Liver (tissue), 9 donors: ENCODE measurements around the gene RAB44. TPM values are rescaled to one million over a fixed set of nuclear protein-coding genes. Genes with fewer than 3 reads are reported as not detected.

Experiments
- DNase-seq: peaks from one replicate; pipeline ENCODE4 v3.0.0-alpha.2; 2017; ENCODE audit warnings: low spot score
- H3K27ac ChIP-seq, 2 donors: one replicate each; pipeline ENCODE4 v1.7.0; 2013; ENCODE audit warnings: inconsistent platforms in 2 of 2, low read length in 2 of 2, control low read depth in 1 of 2, low read depth in 1 of 2, mild to moderate bottlenecking in 1 of 2
- H3K27me3 ChIP-seq, 4 donors: one replicate each; pipeline versions ENCODE4 v1.6.1 to v1.7.0; 2013; ENCODE audit warnings: low read length in 3 of 4, inconsistent platforms in 1 of 4, mild to moderate bottlenecking in 1 of 4, moderate library complexity in 1 of 4; ENCODE audit not compliant: control insufficient read depth in 4 of 4, insufficient read depth in 4 of 4
- H3K36me3 ChIP-seq, 4 donors: one replicate each; pipeline versions ENCODE4 v1.6.1 to v1.7.0; 2013; ENCODE audit warnings: low read length in 3 of 4, mild to moderate bottlenecking in 3 of 4, low read depth in 1 of 4, moderate library complexity in 1 of 4; ENCODE audit not compliant: control insufficient read depth in 4 of 4, insufficient read depth in 3 of 4
- H3K4me1 ChIP-seq, 4 donors: one replicate each; pipeline versions ENCODE4 v1.6.1 to v1.7.0; 2013; ENCODE audit warnings: low read length in 3 of 4, mild to moderate bottlenecking in 3 of 4, moderate library complexity in 1 of 4; ENCODE audit not compliant: control insufficient read depth in 4 of 4, insufficient read depth in 4 of 4
- H3K4me3 ChIP-seq, 3 donors: one replicate each; pipeline versions ENCODE4 v1.6.1 to v1.7.0; 2013; ENCODE audit warnings: low read length in 3 of 3, control low read depth in 1 of 3, low read depth in 1 of 3, mild to moderate bottlenecking in 1 of 3
- H3K9ac ChIP-seq, 2 donors: one replicate each; pipeline ENCODE4 v1.7.0; 2013; ENCODE audit warnings: low read length in 2 of 2, mild to moderate bottlenecking in 2 of 2, moderate library complexity in 2 of 2, control low read depth in 1 of 2, low read depth in 1 of 2
- H3K9me3 ChIP-seq, 4 donors: one replicate each; pipeline versions ENCODE4 v1.6.1 to v1.7.0; 2013; ENCODE audit warnings: low read length in 3 of 4; ENCODE audit not compliant: control insufficient read depth in 4 of 4
- ATF3 ChIP-seq: IDR thresholded peaks from 2 replicates; pipeline ENCODE4 v1.6.1; 2016; ENCODE audit warnings: antibody characterized with exemption
- EGR1 ChIP-seq, 2 donors: IDR thresholded peaks; 2 replicates each; pipeline ENCODE4 v1.6.1; 2016 to 2018; ENCODE audit warnings: antibody characterized with exemption in 2 of 2, low read depth in 2 of 2
- FOXA1 ChIP-seq: IDR thresholded peaks from 2 replicates; pipeline ENCODE4 v1.6.1; 2016; ENCODE audit warnings: antibody characterized with exemption
- FOXA2 ChIP-seq: IDR thresholded peaks from 2 replicates; pipeline ENCODE4 v1.6.1; 2016; ENCODE audit warnings: antibody characterized with exemption
- GABPA ChIP-seq, 2 donors: IDR thresholded peaks in 1 of 2; conservative IDR thresholded peaks in 1 of 2; 2 replicates each; pipeline ENCODE4 v1.6.1; 2016; ENCODE audit warnings: antibody characterized with exemption in 2 of 2, mild to moderate bottlenecking in 1 of 2, moderate library complexity in 1 of 2
- HNF4A ChIP-seq, 2 donors: conservative IDR thresholded peaks; 2 replicates each; pipeline ENCODE4 v1.6.1; 2016; ENCODE audit warnings: antibody characterized with exemption in 2 of 2, mild to moderate bottlenecking in 2 of 2
- HNF4G ChIP-seq: IDR thresholded peaks from 2 replicates; pipeline ENCODE4 v1.6.1; 2016; ENCODE audit warnings: antibody characterized with exemption
- JUND ChIP-seq, 2 donors: IDR thresholded peaks; 2 replicates each; pipeline ENCODE4 v1.6.1; 2016; ENCODE audit warnings: antibody characterized with exemption in 2 of 2
- MAX ChIP-seq: IDR thresholded peaks from 2 replicates; pipeline ENCODE4 v1.6.1; 2016; ENCODE audit warnings: antibody characterized with exemption
- NR2F2 ChIP-seq: IDR thresholded peaks from 2 replicates; pipeline ENCODE4 v1.6.1; 2016; ENCODE audit warnings: antibody characterized with exemption
- RAD21 ChIP-seq, 2 donors: IDR thresholded peaks; 2 replicates each; pipeline ENCODE4 v1.6.1; 2016; ENCODE audit warnings: antibody characterized with exemption in 2 of 2, mild to moderate bottlenecking in 2 of 2
- RXRA ChIP-seq, 2 donors: IDR thresholded peaks; 2 replicates each; pipeline ENCODE4 v1.6.1; 2017 to 2018; ENCODE audit warnings: antibody characterized with exemption in 2 of 2, mild to moderate bottlenecking in 1 of 2
- SP1 ChIP-seq: IDR thresholded peaks from 2 replicates; pipeline ENCODE4 v1.6.1; 2018; ENCODE audit warnings: antibody characterized with exemption, mild to moderate bottlenecking
- TAF1 ChIP-seq: conservative IDR thresholded peaks from 2 replicates; pipeline ENCODE4 v1.6.1; 2016; ENCODE audit warnings: antibody characterized with exemption, mild to moderate bottlenecking
- YY1 ChIP-seq: IDR thresholded peaks from 2 replicates; pipeline ENCODE4 v1.6.1; 2016; ENCODE audit warnings: antibody characterized with exemption, mild to moderate bottlenecking
- ZBTB33 ChIP-seq: IDR thresholded peaks from 2 replicates; pipeline ENCODE4 v1.6.1; 2016; ENCODE audit warnings: antibody characterized with exemption
- WGBS: extraction: QIAGEN DNeasy Blood & Tissue Kit; methylation state at CpG from one replicate; pipeline ENCODE4 v1.1.7; 2013; 5-methylcytosine and 5-hydroxymethylcytosine counted together
- polyA plus RNA-seq, 2 donors: library from polyadenylated mRNA; stranded (reverse) in 1 of 2; unstranded in 1 of 2; fragments of 200-250 nt in 1 of 2; fragments of >200 nt in 1 of 2; fragmentation: Nextera tagmentation in 1 of 2; extraction: Ambion mirVana in 1 of 2; gene quantifications; one replicate each; pipeline versions ENCODE4 v1.2.1 to v1.2.3, GENCODE V29; 2013 to 2015
- total RNA-seq, 2 donors: library from RNA; depleted of rRNA; stranded (reverse); fragments of >200 nt; gene quantifications; one replicate each; pipeline ENCODE4 v1.2.3, GENCODE V29; 2014
- TF ChIP-seq, protein P1 (sequence below): IDR thresholded peaks from 2 replicates; pipeline ENCODE4 v1.6.1; 2016; ENCODE audit warnings: antibody characterized with exemption, mild to moderate bottlenecking
- TF ChIP-seq, protein P2 (sequence below): fragments of 150-350 bp; IDR thresholded peaks from 2 replicates; pipeline ENCODE4 v1.5.1; 2017; ENCODE audit warnings: improper control_type of control experiment, low read depth, low read length; ENCODE audit not compliant: missing input control
- donor health status: healthy.
- donor health status: healthy.
- donor health status: healthy.
- donor health status: healthy.
- donor health status: healthy.

RAB44 gene
- total and polyA plus RNA-seq, 4 donors = 0.02 to 1.3 (median 0.08) TPM; not detected in 1

- TF ChIP-seq, protein P1, sequence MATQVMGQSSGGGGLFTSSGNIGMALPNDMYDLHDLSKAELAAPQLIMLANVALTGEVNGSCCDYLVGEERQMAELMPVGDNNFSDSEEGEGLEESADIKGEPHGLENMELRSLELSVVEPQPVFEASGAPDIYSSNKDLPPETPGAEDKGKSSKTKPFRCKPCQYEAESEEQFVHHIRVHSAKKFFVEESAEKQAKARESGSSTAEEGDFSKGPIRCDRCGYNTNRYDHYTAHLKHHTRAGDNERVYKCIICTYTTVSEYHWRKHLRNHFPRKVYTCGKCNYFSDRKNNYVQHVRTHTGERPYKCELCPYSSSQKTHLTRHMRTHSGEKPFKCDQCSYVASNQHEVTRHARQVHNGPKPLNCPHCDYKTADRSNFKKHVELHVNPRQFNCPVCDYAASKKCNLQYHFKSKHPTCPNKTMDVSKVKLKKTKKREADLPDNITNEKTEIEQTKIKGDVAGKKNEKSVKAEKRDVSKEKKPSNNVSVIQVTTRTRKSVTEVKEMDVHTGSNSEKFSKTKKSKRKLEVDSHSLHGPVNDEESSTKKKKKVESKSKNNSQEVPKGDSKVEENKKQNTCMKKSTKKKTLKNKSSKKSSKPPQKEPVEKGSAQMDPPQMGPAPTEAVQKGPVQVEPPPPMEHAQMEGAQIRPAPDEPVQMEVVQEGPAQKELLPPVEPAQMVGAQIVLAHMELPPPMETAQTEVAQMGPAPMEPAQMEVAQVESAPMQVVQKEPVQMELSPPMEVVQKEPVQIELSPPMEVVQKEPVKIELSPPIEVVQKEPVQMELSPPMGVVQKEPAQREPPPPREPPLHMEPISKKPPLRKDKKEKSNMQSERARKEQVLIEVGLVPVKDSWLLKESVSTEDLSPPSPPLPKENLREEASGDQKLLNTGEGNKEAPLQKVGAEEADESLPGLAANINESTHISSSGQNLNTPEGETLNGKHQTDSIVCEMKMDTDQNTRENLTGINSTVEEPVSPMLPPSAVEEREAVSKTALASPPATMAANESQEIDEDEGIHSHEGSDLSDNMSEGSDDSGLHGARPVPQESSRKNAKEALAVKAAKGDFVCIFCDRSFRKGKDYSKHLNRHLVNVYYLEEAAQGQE = no peak
- TF ChIP-seq NR2F2 (no peak), YY1 (no peak)
These were observed 35.2 kb upstream of the RAB44 start (continued) for GRCh38 chr6:36662380-36662779.

GRCh38 chr6:36662827-36663256 is 34.8 kb upstream of the RAB44 start:
- H3K27ac ChIP-seq = no peak overlapping the region
- H3K9ac ChIP-seq = no peak overlapping the region
- WGBS = 72% methylated on average over 6 of the region's 6 CpGs
- DNase-seq = no peak
- no peak overlapping the region for H3K4me3 ChIP-seq
- TF ChIP-seq TAF1 = no peak
- TF ChIP-seq SP1 = no peak
- TF ChIP-seq RAD21 (IDR thresholded peaks at IDR 0.05) = no peak
- no peak for TF ChIP-seq HNF4G
- no peak for TF ChIP-seq JUND (IDR thresholded peaks at IDR 0.05)
- TF ChIP-seq FOXA1 = no peak
- TF ChIP-seq, protein P1 = no peak
- no peak for TF ChIP-seq RXRA (IDR thresholded peaks at IDR 0.05)
- no peak for TF ChIP-seq NR2F2
- no peak for TF ChIP-seq ZBTB33
- TF ChIP-seq FOXA2 = no peak
- no peak for TF ChIP-seq HNF4A (conservative IDR thresholded peaks at IDR 0.05)
- no peak for TF ChIP-seq YY1
- TF ChIP-seq, protein P2, sequence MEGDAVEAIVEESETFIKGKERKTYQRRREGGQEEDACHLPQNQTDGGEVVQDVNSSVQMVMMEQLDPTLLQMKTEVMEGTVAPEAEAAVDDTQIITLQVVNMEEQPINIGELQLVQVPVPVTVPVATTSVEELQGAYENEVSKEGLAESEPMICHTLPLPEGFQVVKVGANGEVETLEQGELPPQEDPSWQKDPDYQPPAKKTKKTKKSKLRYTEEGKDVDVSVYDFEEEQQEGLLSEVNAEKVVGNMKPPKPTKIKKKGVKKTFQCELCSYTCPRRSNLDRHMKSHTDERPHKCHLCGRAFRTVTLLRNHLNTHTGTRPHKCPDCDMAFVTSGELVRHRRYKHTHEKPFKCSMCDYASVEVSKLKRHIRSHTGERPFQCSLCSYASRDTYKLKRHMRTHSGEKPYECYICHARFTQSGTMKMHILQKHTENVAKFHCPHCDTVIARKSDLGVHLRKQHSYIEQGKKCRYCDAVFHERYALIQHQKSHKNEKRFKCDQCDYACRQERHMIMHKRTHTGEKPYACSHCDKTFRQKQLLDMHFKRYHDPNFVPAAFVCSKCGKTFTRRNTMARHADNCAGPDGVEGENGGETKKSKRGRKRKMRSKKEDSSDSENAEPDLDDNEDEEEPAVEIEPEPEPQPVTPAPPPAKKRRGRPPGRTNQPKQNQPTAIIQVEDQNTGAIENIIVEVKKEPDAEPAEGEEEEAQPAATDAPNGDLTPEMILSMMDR = no peak
- no peak for TF ChIP-seq MAX
- no peak for TF ChIP-seq EGR1 (IDR thresholded peaks at IDR 0.05; ENCODE audit: low read depth in 2 of 2)
- no peak for TF ChIP-seq GABPA (IDR thresholded peaks at IDR 0.05 in 1 of 2, conservative IDR thresholded peaks at IDR 0.05 in 1 of 2)
- TF ChIP-seq ATF3 = no peak
- no peaks in the 10 kb centered on the region for H3K36me3 ChIP-seq
- peaks cover 0 to 12% (median 4%) of the 10 kb centered on the region in 4 donors for H3K4me1 ChIP-seq
- no peaks in the 10 kb centered on the region for H3K27me3 ChIP-seq
- no peaks in the 10 kb centered on the region for H3K9me3 ChIP-seq
